ENCODE measurements around the gene HNF1A.

Gene HNF1A

DNA sequence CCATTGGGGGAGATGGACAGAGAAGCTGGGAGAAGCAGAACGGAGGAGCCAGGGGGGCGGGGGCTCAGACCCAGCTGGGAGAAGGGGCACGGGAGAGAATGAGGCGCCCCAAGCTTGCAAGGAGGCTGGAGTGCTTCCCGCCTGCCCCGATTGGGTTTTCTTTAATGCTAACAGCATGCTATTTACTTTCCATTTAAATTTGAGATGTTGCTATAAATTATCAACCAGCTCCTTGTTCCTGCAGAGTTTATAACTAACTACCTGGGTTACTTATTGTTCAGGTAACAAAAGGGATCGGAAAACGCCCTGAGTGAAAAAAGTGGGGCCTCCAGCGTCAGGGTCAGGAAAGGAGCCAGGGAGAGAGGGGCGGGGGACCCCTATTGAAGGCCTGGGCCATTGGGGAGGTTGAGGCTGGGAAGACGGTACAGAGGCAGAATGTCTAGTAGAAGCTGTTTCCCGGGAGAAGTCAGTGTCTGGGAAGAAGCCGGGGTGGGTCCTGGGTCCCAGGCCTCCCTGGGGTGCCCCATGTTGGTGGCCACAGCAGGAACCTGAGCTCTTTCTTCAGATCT, 2.5 kb downstream of the HNF1A start:
- no peak overlapping the region for H3K27ac Mint-ChIP-seq
- TF ChIP-seq, protein P1, sequence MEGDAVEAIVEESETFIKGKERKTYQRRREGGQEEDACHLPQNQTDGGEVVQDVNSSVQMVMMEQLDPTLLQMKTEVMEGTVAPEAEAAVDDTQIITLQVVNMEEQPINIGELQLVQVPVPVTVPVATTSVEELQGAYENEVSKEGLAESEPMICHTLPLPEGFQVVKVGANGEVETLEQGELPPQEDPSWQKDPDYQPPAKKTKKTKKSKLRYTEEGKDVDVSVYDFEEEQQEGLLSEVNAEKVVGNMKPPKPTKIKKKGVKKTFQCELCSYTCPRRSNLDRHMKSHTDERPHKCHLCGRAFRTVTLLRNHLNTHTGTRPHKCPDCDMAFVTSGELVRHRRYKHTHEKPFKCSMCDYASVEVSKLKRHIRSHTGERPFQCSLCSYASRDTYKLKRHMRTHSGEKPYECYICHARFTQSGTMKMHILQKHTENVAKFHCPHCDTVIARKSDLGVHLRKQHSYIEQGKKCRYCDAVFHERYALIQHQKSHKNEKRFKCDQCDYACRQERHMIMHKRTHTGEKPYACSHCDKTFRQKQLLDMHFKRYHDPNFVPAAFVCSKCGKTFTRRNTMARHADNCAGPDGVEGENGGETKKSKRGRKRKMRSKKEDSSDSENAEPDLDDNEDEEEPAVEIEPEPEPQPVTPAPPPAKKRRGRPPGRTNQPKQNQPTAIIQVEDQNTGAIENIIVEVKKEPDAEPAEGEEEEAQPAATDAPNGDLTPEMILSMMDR (IDR thresholded peaks at IDR 0.05), result no peak
- H3K36me3 Mint-ChIP-seq (ENCODE audit: low read depth), result no peaks in the 10 kb centered on the region
- H3K9me3 Mint-ChIP-seq, result no peaks in the 10 kb centered on the region
- H3K4me3 Mint-ChIP-seq, result no peak overlapping the region
- H3K27me3 Mint-ChIP-seq (ENCODE audit: low read depth, poor library complexity), result peaks cover 4% of the 10 kb centered on the region
- peaks cover 15% of the 10 kb centered on the region for H3K4me1 Mint-ChIP-seq
- no peak for DNase-seq

DNA sequence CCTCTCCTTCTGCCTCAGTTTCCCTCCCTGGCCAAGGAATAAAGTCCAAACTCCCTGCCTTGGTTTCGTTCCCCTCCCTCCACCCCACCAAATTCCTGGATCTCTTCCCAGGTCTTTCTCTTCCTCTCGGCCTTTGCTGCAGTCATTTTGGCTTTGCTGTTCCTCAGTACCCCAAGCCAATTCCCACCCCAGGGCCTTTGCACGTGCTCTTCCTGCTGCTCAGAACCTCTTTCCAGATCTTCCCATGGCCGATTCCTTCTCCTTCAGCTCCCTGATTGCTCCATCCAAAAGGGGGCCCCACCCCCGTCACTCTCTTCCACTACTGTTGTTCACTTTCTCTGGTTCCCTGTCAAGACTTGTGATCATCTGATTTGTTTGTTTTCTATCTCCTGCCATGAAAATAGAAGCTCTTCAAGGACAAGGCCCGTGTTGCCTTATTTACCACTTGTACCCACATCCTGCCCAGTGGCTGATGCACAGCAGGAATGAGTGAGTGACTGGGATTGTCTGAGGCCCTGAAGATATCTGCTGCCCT, 3.1 kb downstream of the HNF1A start:
- no peak overlapping the region for H3K4me3 Mint-ChIP-seq
- H3K4me1 Mint-ChIP-seq, result peaks cover 15% of the 10 kb centered on the region
- no peaks in the 10 kb centered on the region for H3K36me3 Mint-ChIP-seq (ENCODE audit: low read depth)
- H3K9me3 Mint-ChIP-seq, result no peaks in the 10 kb centered on the region
- TF ChIP-seq, protein P1 (IDR thresholded peaks at IDR 0.05), result no peak
- H3K27me3 Mint-ChIP-seq (ENCODE audit: low read depth, poor library complexity), result peaks cover 6% of the 10 kb centered on the region
- no peak for DNase-seq
- no peak overlapping the region for H3K27ac Mint-ChIP-seq

DNA sequence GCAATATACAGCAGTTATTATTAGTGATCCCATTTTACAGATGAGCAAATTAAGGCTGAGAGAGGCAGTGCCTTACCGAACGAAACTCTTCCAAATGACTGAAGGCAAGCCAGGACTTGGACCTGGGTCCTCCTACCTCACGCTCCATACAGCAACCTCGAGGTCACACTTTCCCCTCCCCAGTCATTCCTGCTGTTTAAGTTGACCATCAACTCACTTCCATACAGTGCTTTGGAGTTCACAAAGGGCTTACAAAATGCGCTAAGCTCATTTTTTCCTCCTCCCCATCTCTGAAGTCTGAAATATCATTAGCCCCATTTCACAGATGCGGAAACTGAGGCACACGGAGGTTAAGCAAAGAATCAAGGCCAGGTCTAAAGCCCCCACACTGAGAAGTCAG, 4.3 kb downstream of the HNF1A start:
- peaks cover 15% of the 10 kb centered on the region for H3K4me1 Mint-ChIP-seq
- DNase-seq, result no peak
- TF ChIP-seq, protein P1 (IDR thresholded peaks at IDR 0.05), result no peak
- H3K4me3 Mint-ChIP-seq, result no peak overlapping the region
- no peaks in the 10 kb centered on the region for H3K36me3 Mint-ChIP-seq (ENCODE audit: low read depth)
- H3K27me3 Mint-ChIP-seq (ENCODE audit: low read depth, poor library complexity), result peaks cover 7% of the 10 kb centered on the region
- no peak overlapping the region for H3K27ac Mint-ChIP-seq
- no peaks in the 10 kb centered on the region for H3K9me3 Mint-ChIP-seq

DNA sequence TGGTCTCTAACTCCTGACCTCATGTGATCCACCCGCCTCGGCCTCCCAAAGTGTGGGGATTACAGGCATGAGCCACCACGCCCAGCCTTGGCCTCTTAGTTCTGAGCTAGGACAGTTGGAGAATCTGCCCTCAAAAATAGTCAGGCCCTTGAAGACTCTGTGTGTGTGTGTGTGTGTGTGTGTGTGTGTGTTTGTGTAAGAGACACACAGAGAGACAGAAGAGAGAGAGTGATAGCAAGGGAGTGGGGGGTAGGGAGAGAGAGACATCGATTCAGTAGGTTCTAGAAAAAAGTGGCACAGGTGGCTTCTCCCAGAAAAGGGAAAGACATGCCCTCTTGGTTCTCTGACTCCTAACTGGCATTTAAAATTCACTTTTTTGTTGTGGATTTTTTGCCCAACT, 5.4 kb downstream of the HNF1A start:
- Mint-ChIP-seq H3K4me3 (no peak overlapping the region), H3K9me3 (no peaks in the 10 kb centered on the region), H3K4me1 (peaks cover 15% of the 10 kb centered on the region), H3K36me3 (ENCODE audit: low read depth) (no peaks in the 10 kb centered on the region), H3K27ac (no peak overlapping the region), H3K27me3 (ENCODE audit: low read depth, poor library complexity) (peaks cover 11% of the 10 kb centered on the region)
- DNase-seq, result no peak
- TF ChIP-seq, protein P1 (IDR thresholded peaks at IDR 0.05), result no peak

DNA sequence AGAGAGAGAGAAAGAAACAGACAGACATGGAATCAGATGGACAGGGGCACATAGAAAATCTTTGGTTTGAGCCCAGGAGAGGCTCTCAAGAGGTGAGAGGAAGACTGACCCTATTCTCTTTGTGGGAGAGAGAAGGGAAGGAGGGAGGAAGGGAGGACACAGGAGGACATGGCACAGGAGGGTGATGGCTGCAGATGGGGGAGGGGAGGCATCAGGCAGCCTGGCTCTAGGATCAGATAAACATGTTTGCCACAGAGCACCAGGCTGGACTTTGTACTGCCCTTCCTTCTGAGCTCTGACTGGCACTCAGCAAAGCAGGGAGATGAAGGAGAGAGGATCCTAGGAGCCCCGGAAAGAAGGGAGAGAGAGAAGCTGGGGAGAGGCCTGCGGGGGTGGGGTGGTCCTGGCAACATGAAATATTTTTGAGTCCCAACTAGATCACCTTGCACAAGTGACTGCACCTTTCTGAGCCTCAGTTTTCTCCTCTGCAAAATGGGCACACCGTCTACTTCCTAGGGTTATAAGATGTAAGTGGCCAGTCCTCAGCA, 6.1 kb downstream of the HNF1A start:
- Mint-ChIP-seq H3K27me3 (ENCODE audit: low read depth, poor library complexity) (peaks cover 18% of the 10 kb centered on the region), H3K27ac (peak overlapping the region; percentile 37), H3K36me3 (ENCODE audit: low read depth) (no peaks in the 10 kb centered on the region), H3K4me3 (no peak overlapping the region), H3K4me1 (peaks cover 15% of the 10 kb centered on the region), H3K9me3 (no peaks in the 10 kb centered on the region)
- DNase-seq, result no peak
- TF ChIP-seq, protein P1 (IDR thresholded peaks at IDR 0.05), result no peak

DNA sequence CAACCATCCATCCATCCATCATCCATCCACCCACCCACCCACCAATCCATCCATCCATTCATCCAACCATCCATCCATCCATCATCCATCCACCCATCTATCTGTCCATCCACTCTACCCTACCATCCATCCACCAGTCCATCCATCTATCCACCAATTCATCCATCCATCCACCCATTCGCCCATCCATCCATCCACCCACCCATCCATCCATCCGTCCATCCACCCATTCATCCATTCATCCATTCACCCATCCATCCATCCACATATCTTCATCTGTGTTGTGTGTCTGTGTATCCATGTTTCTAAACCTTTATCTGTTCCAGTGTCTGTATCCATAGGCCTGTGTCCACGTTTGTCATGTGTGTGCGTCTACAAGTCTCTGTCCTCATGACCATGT, 9.9 kb downstream of the HNF1A start:
- Mint-ChIP-seq H3K9me3 (no peaks in the 10 kb centered on the region), H3K36me3 (ENCODE audit: low read depth) (no peaks in the 10 kb centered on the region), H3K4me3 (no peak overlapping the region), H3K4me1 (peaks cover 11% of the 10 kb centered on the region), H3K27ac (no peak overlapping the region), H3K27me3 (ENCODE audit: low read depth, poor library complexity) (peaks cover 32% of the 10 kb centered on the region)
- TF ChIP-seq, protein P1 (IDR thresholded peaks at IDR 0.05), result no peak
- no peak for DNase-seq

Measured in nephron progenitor cell (in vitro differentiated cells).